Activated CD8-positive, alpha-beta memory T cell treated with anti-CD3 and anti-CD28 coated beads, Interleukin-2, amount 10 ng/mL, durations not matched to agents 7 days and 5 days (primary cell): Measurements from ENCODE around the gene SH3YL1. TPM values are rescaled to one million over a fixed set of nuclear protein-coding genes. Genes with fewer than 3 reads are reported as not detected.

ENCODE experiments used
- ATAC-seq: fragments of 150-1000 bp; cut with Tn5 transposase; one replicate; pipeline ENCODE4 v1.10.0; 2021; ENCODE audit warnings: moderate library complexity
- CTCF ChIA-PET: fragments of 350-600 bp; sonication (Branson Sonifier 250); formaldehyde crosslinking; loops from one replicate; lab custom pipeline; 2021; ENCODE audit warnings: antibody characterized with exemption; lab: Charles Lee
- DNase-seq: peaks from one replicate; pipeline ENCODE4 v3.0.0-alpha.2; 2020
- H3K27ac Mint-ChIP-seq: one replicate; pipeline ENCODE4 v1.8.0; 2021; ENCODE audit warnings: mild to moderate bottlenecking, mixed read lengths
- H3K27me3 Mint-ChIP-seq: one replicate; pipeline ENCODE4 v1.8.0; 2021; ENCODE audit warnings: mixed read lengths
- H3K36me3 Mint-ChIP-seq: one replicate; pipeline ENCODE4 v1.8.0; 2021; ENCODE audit warnings: mild to moderate bottlenecking, mixed read lengths
- H3K4me1 Mint-ChIP-seq: one replicate; pipeline ENCODE4 v1.8.0; 2021; ENCODE audit warnings: mixed read lengths
- H3K4me3 Mint-ChIP-seq: one replicate; pipeline ENCODE4 v1.8.0; 2021; ENCODE audit warnings: mild to moderate bottlenecking, moderate library complexity, mixed read lengths
- H3K9me3 Mint-ChIP-seq: one replicate; pipeline ENCODE4 v1.8.0; 2022; ENCODE audit warnings: low read depth, mixed read lengths
- total RNA-seq, 2 experiments: library from RNA; stranded (reverse); gene quantifications; one replicate each; pipeline ENCODE4 v1.2.3, GENCODE V29; 2021

Gene SH3YL1
- total RNA-seq, 2 experiments from 2014 or later: 14.5 to 17.9 TPM

GRCh38 chr2:238869-239268 lies 25.0 kb downstream of the SH3YL1 start:
- H3K4me3 Mint-ChIP-seq: no peak overlapping the region
- DNase-seq (no peak), ATAC-seq (no peak)
- H3K27me3 Mint-ChIP-seq: no peaks in the 10 kb centered on the region
- H3K9me3 Mint-ChIP-seq: peaks cover 3% of the 10 kb centered on the region
- H3K4me1 Mint-ChIP-seq: peaks cover 3% of the 10 kb centered on the region
- no peak overlapping the region for H3K27ac Mint-ChIP-seq
- peaks cover 15% of the 10 kb centered on the region for H3K36me3 Mint-ChIP-seq
- CTCF ChIA-PET: no interaction called here

- H3K9me3 Mint-ChIP-seq: peaks cover 3% of the 10 kb centered on the region
- no peak overlapping the region for H3K4me3 Mint-ChIP-seq
- CTCF ChIA-PET: interaction anchor here (1.5 kb wide), 1 partner anchor 8 kb away, joined by 7 read pairs; no protein-coding TSS in a partner anchor
- DNase-seq: no peak
- H3K27me3 Mint-ChIP-seq: no peaks in the 10 kb centered on the region
- H3K4me1 Mint-ChIP-seq: peaks cover 3% of the 10 kb centered on the region
- H3K27ac Mint-ChIP-seq: no peak overlapping the region
- no peak for ATAC-seq
- peaks cover 13% of the 10 kb centered on the region for H3K36me3 Mint-ChIP-seq
These were observed 25.4 kb downstream of the SH3YL1 start for GRCh38 chr2:238431-238830.

- Mint-ChIP-seq H3K4me1 (peaks cover 3% of the 10 kb centered on the region), H3K36me3 (peaks cover 9% of the 10 kb centered on the region), H3K4me3 (no peak overlapping the region), H3K27ac (no peak overlapping the region), H3K27me3 (no peaks in the 10 kb centered on the region), H3K9me3 (peaks cover 3% of the 10 kb centered on the region)
- CTCF ChIA-PET: interaction anchor here (1.5 kb wide), 1 partner anchor 9 kb away, joined by 7 read pairs; no protein-coding TSS in a partner anchor
- ATAC-seq (no peak), DNase-seq (no peak)
These were observed 26.0 kb downstream of the SH3YL1 start for GRCh38 chr2:237878-238277.

GRCh38 chr2:236993-237539 lies 26.8 kb downstream of the SH3YL1 start:
- CTCF ChIA-PET: interaction anchor here (1.5 kb wide), 1 partner anchor 9 kb away, joined by 7 read pairs; no protein-coding TSS in a partner anchor
- no peak for DNase-seq
- no peak overlapping the region for H3K4me3 Mint-ChIP-seq
- no peaks in the 10 kb centered on the region for H3K27me3 Mint-ChIP-seq
- no peak overlapping the region for H3K27ac Mint-ChIP-seq
- H3K4me1 Mint-ChIP-seq: peaks cover 3% of the 10 kb centered on the region
- peaks cover 10% of the 10 kb centered on the region for H3K36me3 Mint-ChIP-seq
- H3K9me3 Mint-ChIP-seq: no peaks in the 10 kb centered on the region
- ATAC-seq: no peak

- Mint-ChIP-seq H3K36me3 (peaks cover 1% of the 10 kb centered on the region), H3K4me1 (peaks cover 3% of the 10 kb centered on the region), H3K27ac (no peak overlapping the region), H3K27me3 (no peaks in the 10 kb centered on the region), H3K9me3 (no peaks in the 10 kb centered on the region), H3K4me3 (no peak overlapping the region)
- CTCF ChIA-PET: interaction anchor here (0.8 kb wide), 1 partner anchor 13 kb away, joined by 3 read pairs; no protein-coding TSS in a partner anchor
- no peak for DNase-seq
- no peak for ATAC-seq
These were observed 29.4 kb downstream of the SH3YL1 start for GRCh38 chr2:234421-234820.

GRCh38 chr2:233030-233429 lies 30.8 kb downstream of the SH3YL1 start:
- CTCF ChIA-PET: interaction anchor here (0.8 kb wide), 1 partner anchor 189 kb away, joined by 3 read pairs; no protein-coding TSS in a partner anchor
- peaks cover 1% of the 10 kb centered on the region for H3K36me3 Mint-ChIP-seq

GRCh38 chr2:231521-232185 lies 32.2 kb downstream of the SH3YL1 start:
- Mint-ChIP-seq H3K4me1 (no peaks in the 10 kb centered on the region), H3K4me3 (no peak overlapping the region), H3K9me3 (no peaks in the 10 kb centered on the region), H3K27ac (no peak overlapping the region), H3K27me3 (no peaks in the 10 kb centered on the region), H3K36me3 (peaks cover 7% of the 10 kb centered on the region)
- CTCF ChIA-PET: no interaction called here
- ATAC-seq (no peak), DNase-seq (no peak)

More at GRCh38 chr2:233030-233429, 30.8 kb downstream of the SH3YL1 start:
- ATAC-seq: no peak
- H3K4me3 Mint-ChIP-seq: no peak overlapping the region
- no peak overlapping the region for H3K27ac Mint-ChIP-seq
- H3K9me3 Mint-ChIP-seq: no peaks in the 10 kb centered on the region
- no peak for DNase-seq
- peaks cover under 1% of the 10 kb centered on the region for H3K4me1 Mint-ChIP-seq
- H3K27me3 Mint-ChIP-seq: no peaks in the 10 kb centered on the region

GRCh38 chr2:228518-229278 lies 35.1 kb downstream of the SH3YL1 start:
- ATAC-seq: no peak
- no peak overlapping the region for H3K27ac Mint-ChIP-seq
- no peaks in the 10 kb centered on the region for H3K4me1 Mint-ChIP-seq
- H3K4me3 Mint-ChIP-seq: no peak overlapping the region
- no peak for DNase-seq
- CTCF ChIA-PET: interaction anchor here (1.0 kb wide), 1 partner anchor 407 kb away, joined by 3 read pairs; no protein-coding TSS in a partner anchor
- H3K9me3 Mint-ChIP-seq: no peaks in the 10 kb centered on the region
- H3K36me3 Mint-ChIP-seq: peaks cover 18% of the 10 kb centered on the region
- no peaks in the 10 kb centered on the region for H3K27me3 Mint-ChIP-seq

GRCh38 chr2:228115-228514 lies 35.7 kb downstream of the SH3YL1 start:
- ATAC-seq (no peak), DNase-seq (no peak)
- Mint-ChIP-seq H3K27ac (no peak overlapping the region), H3K4me1 (no peaks in the 10 kb centered on the region), H3K9me3 (no peaks in the 10 kb centered on the region), H3K36me3 (peaks cover 21% of the 10 kb centered on the region), H3K4me3 (no peak overlapping the region), H3K27me3 (no peaks in the 10 kb centered on the region)
- CTCF ChIA-PET: interaction anchor here (1.0 kb wide), 1 partner anchor 408 kb away, joined by 3 read pairs; no protein-coding TSS in a partner anchor

- H3K4me1 Mint-ChIP-seq: no peaks in the 10 kb centered on the region
- DNase-seq (no peak), ATAC-seq (no peak)
- H3K36me3 Mint-ChIP-seq: peaks cover 19% of the 10 kb centered on the region
- CTCF ChIA-PET: no interaction called here
- H3K27ac Mint-ChIP-seq: no peak overlapping the region
- no peaks in the 10 kb centered on the region for H3K27me3 Mint-ChIP-seq
- H3K4me3 Mint-ChIP-seq: no peak overlapping the region
- H3K9me3 Mint-ChIP-seq: no peaks in the 10 kb centered on the region
These were observed 39.7 kb downstream of the SH3YL1 start for GRCh38 chr2:223971-224760.

- CTCF ChIA-PET: no interaction called here
- ATAC-seq (no peak), DNase-seq (no peak)
- no peaks in the 10 kb centered on the region for H3K27me3 Mint-ChIP-seq
- no peak overlapping the region for H3K4me3 Mint-ChIP-seq
- no peaks in the 10 kb centered on the region for H3K4me1 Mint-ChIP-seq
- no peaks in the 10 kb centered on the region for H3K9me3 Mint-ChIP-seq
- peaks cover 19% of the 10 kb centered on the region for H3K36me3 Mint-ChIP-seq
- H3K27ac Mint-ChIP-seq: no peak overlapping the region
These were observed 40.4 kb downstream of the SH3YL1 start for GRCh38 chr2:223451-223850.

GRCh38 chr2:216068-216467 lies 47.8 kb downstream of the SH3YL1 start:
- no peak overlapping the region for H3K4me3 Mint-ChIP-seq
- peaks cover 3% of the 10 kb centered on the region for H3K36me3 Mint-ChIP-seq
- ATAC-seq: no peak
- CTCF ChIA-PET: no interaction called here
- DNase-seq: no peak
- H3K27ac Mint-ChIP-seq: no peak overlapping the region
- H3K27me3 Mint-ChIP-seq: peaks cover 8% of the 10 kb centered on the region
- H3K4me1 Mint-ChIP-seq: no peaks in the 10 kb centered on the region
- no peaks in the 10 kb centered on the region for H3K9me3 Mint-ChIP-seq
